HFF-Myc (cell line): ENCODE measurements around the gene CDC5L.

ENCODE experiments used
- DNase-seq: peaks from one replicate; pipeline ENCODE4 v3.0.0-alpha.2; 2011; ENCODE audit warnings: low read depth; ENCODE audit errors: extremely low read depth
- H3K4me3 ChIP-seq: replicated peaks from 2 replicates; pipeline ENCODE4 v1.5.1; 2011; ENCODE audit warnings: low read depth, mild to moderate bottlenecking, control low read depth, low read length
- CTCF ChIP-seq: IDR thresholded peaks from 2 replicates; pipeline ENCODE4 v1.5.1; 2012; ENCODE audit warnings: mild to moderate bottlenecking, low read depth, low read length, control low read depth; ENCODE audit errors: missing control alignments

Gene CDC5L

GRCh38 chr6:44473393-44474189 is 86.1 kb downstream of the CDC5L start:
- no peak overlapping the region for H3K4me3 ChIP-seq
- DNase-seq, result no peak
- TF ChIP-seq CTCF, result no peak

- H3K4me3 ChIP-seq, result no peak overlapping the region
- no peak for TF ChIP-seq CTCF
- DNase-seq, result no peak
Observed at GRCh38 chr6:44474190-44474631, 86.7 kb downstream of the CDC5L start.

- no peak for TF ChIP-seq CTCF
- no peak for DNase-seq
- no peak overlapping the region for H3K4me3 ChIP-seq
Observed at GRCh38 chr6:44474643-44475042, 87.1 kb downstream of the CDC5L start.

GRCh38 chr6:44475417-44475778 is 87.9 kb downstream of the CDC5L start:
- H3K4me3 ChIP-seq, result no peak overlapping the region
- no peak for DNase-seq
- TF ChIP-seq CTCF, result no peak

GRCh38 chr6:44475779-44476434 is 88.4 kb downstream of the CDC5L start:
- peak; percentile 91 for TF ChIP-seq CTCF
- no peak for DNase-seq
- H3K4me3 ChIP-seq, result no peak overlapping the region

GRCh38 chr6:44476849-44477248 is 89.3 kb downstream of the CDC5L start:
- no peak for DNase-seq
- H3K4me3 ChIP-seq, result no peak overlapping the region
- no peak for TF ChIP-seq CTCF
